Measurements from ENCODE around the gene MAOB. TPM values are rescaled to one million over a fixed set of nuclear protein-coding genes. Genes with fewer than 3 reads are reported as not detected.
"Not testable (repeated sequence)": the region's sequence is repeated elsewhere in the genome, so short reads cannot be mapped to it uniquely, and the experiment has no call there.

The MAOB gene
- total RNA-seq, 1 experiment from 2014 or later = 0.30 TPM

GRCh38 chrX:43735957-43736356 lies 146.3 kb downstream of the MAOB start:
- no peak overlapping the region for H3K4me3 ChIP-seq
- no peaks in the 10 kb centered on the region for H3K9me3 ChIP-seq
- DNase-seq = no peak
- H3K27me3 ChIP-seq = no peaks in the 10 kb centered on the region
- H3K36me3 ChIP-seq = no peaks in the 10 kb centered on the region

GRCh38 chrX:43735534-43735933 lies 146.7 kb downstream of the MAOB start:
- no peaks in the 10 kb centered on the region for H3K36me3 ChIP-seq
- no peak for DNase-seq
- no peak overlapping the region for H3K4me3 ChIP-seq
- H3K9me3 ChIP-seq = no peaks in the 10 kb centered on the region
- H3K27me3 ChIP-seq = no peaks in the 10 kb centered on the region

DNA sequence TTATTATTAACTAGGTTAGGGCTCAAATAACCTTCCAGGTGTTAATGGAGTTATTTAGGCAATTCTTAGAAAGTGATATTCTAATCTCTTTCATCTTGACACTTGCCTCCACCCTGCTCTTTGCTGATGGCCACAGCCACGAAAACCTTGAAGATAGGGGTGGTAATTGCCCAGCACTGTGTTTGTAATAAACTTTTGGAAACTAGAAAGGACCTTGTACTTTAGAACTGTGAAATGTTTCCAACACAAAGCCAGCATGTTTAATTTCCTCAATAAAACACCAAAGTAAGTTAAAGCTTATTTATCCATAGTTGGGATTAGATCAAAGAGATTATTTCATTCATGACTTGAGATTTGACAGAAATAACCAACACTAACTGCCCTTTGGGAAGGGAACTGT lies 147.8 kb downstream of the MAOB start:
- Histone ChIP-seq H3K9me3 (no peaks in the 10 kb centered on the region), H3K36me3 (no peaks in the 10 kb centered on the region), H3K4me3 (no peak overlapping the region), H3K27me3 (no peaks in the 10 kb centered on the region)
- no peak for DNase-seq

DNA sequence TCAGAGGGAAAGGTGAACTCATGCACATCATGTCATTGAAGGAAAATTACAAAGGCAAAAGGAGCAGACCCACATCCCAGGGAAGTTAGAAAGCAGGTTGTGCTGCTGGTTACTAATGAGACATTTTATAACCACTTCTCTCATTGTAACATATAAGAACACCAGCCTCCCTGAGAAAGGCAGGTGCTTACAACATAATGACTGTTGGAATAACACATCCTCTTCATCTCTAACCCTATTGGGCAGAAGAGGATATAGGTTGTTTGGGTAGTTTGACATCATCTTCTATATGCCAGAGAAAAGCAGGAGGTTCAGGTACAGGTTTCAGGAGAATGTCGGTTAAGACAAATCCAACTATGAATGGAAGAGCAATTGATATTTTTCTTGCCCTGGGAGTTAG lies 148.6 kb downstream of the MAOB start:
- Histone ChIP-seq H3K9me3 (no peaks in the 10 kb centered on the region), H3K27me3 (no peaks in the 10 kb centered on the region), H3K4me3 (no peak overlapping the region), H3K36me3 (no peaks in the 10 kb centered on the region)
- DNase-seq = no peak

DNA sequence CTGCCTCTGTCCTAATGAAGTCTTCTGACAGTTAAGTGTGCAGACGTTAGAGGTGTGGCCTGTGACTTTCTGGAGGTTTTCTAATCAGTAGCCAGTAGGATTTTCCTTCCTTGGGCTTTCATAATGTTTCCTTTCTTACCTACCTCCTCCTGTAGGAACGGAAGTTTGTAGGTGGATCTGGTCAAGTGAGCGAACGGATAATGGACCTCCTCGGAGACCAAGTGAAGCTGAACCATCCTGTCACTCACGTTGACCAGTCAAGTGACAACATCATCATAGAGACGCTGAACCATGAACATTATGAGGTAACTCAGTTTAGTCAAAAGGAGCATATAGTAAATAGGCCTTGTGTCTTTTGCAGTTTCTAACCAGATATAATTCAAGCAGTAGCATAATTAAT lies 151.2 kb downstream of the MAOB start:
- Histone ChIP-seq H3K27me3 (no peaks in the 10 kb centered on the region), H3K4me3 (no peak overlapping the region), H3K9me3 (no peaks in the 10 kb centered on the region), H3K36me3 (no peaks in the 10 kb centered on the region)
- DNase-seq = no peak

GRCh38 chrX:43728966-43729365 lies 153.3 kb downstream of the MAOB start:
- H3K4me3 ChIP-seq = no peak overlapping the region
- H3K9me3 ChIP-seq = no peaks in the 10 kb centered on the region
- H3K36me3 ChIP-seq = no peaks in the 10 kb centered on the region
- no peak for DNase-seq
- H3K27me3 ChIP-seq = no peaks in the 10 kb centered on the region

DNA sequence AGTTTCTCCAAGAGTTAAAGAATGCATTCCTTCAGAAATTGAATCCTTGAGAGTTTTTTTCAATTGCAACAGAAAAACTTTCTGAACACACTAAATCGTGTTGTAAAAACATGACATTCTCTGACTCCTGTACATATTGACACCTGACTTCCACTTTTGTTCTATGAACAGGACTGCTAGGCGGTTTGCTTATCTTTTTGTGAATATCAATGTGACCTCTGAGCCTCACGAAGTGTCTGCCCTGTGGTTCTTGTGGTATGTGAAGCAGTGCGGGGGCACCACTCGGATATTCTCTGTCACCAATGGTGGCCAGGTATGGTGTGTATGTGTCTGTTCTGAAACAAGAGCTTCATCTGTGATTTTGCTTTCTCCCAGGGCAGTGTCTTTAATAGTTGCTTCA lies 154.2 kb downstream of the MAOB start:
- Histone ChIP-seq H3K4me3 (no peak overlapping the region), H3K36me3 (no peaks in the 10 kb centered on the region), H3K27me3 (no peaks in the 10 kb centered on the region), H3K9me3 (no peaks in the 10 kb centered on the region)
- no peak for DNase-seq

- DNase-seq, H3K4me3 ChIP-seq, H3K9me3 ChIP-seq, H3K27me3 ChIP-seq, H3K36me3 ChIP-seq: not testable (repeated sequence)
Measured at GRCh38 chrX:43727254-43727653, 155.0 kb downstream of the MAOB start.

GRCh38 chrX:43725227-43725626 lies 157.0 kb downstream of the MAOB start:
- DNase-seq, H3K9me3 ChIP-seq, H3K27me3 ChIP-seq, H3K36me3 ChIP-seq, H3K4me3 ChIP-seq: not testable (repeated sequence)

DNA sequence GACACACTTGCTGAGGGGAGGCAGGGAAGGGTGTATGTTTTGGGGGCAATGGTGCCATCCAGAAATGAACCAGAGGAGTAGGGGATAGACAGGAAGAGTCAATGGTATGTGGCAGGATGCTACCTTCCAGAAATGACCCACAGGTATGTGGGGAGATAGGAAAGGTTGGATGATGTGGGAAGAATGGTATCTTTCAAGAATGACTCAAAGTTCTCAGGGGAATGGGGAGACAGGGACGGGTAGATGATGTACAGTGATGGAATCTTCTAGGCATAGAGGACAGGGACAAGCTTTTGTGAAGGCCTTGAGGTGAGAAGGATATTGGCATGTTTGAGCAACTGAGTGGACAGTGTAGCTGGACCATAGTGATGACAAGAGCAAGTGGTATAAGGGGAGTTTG lies 161.3 kb downstream of the MAOB start:
- Histone ChIP-seq H3K36me3 (no peaks in the 10 kb centered on the region), H3K27me3 (no peaks in the 10 kb centered on the region), H3K9me3 (no peaks in the 10 kb centered on the region), H3K4me3 (no peak overlapping the region)
- DNase-seq = no peak

- Histone ChIP-seq H3K36me3 (no peaks in the 10 kb centered on the region), H3K9me3 (no peaks in the 10 kb centered on the region), H3K4me3 (no peak overlapping the region), H3K27me3 (no peaks in the 10 kb centered on the region)
- DNase-seq = no peak
Measured at GRCh38 chrX:43720082-43720481, 162.2 kb downstream of the MAOB start.

DNA sequence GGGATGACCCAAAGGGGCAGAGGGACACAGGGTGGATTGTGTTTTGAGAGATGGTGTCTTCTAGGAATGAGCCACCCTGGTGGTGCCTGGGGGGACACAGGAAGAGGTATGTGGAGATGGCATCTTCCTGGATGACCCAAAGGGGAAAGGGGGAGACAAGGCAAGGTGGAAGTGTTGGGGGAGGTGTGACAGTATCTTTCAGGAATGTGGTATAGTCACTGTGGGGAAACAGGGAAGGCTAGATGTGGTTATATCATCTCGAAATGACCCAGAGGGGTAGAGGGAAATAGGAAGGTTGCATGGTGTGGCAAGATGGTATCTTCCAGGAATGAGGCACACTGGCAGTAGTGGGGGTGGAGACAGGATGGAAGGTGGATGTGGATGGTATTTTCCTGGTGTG lies 163.3 kb downstream of the MAOB start:
- Histone ChIP-seq H3K27me3 (no peaks in the 10 kb centered on the region), H3K36me3 (no peaks in the 10 kb centered on the region), H3K9me3 (no peaks in the 10 kb centered on the region), H3K4me3 (no peak overlapping the region)
- DNase-seq = no peak

- H3K9me3 ChIP-seq = no peaks in the 10 kb centered on the region
- H3K36me3 ChIP-seq = no peaks in the 10 kb centered on the region
- no peaks in the 10 kb centered on the region for H3K27me3 ChIP-seq
- H3K4me3 ChIP-seq = no peak overlapping the region
- DNase-seq = no peak
Measured at GRCh38 chrX:43718546-43718945, 163.7 kb downstream of the MAOB start.

GRCh38 chrX:43718081-43718480 lies 164.2 kb downstream of the MAOB start:
- H3K36me3 ChIP-seq = no peaks in the 10 kb centered on the region
- H3K9me3 ChIP-seq = no peaks in the 10 kb centered on the region
- H3K27me3 ChIP-seq = no peaks in the 10 kb centered on the region
- no peak overlapping the region for H3K4me3 ChIP-seq
- no peak for DNase-seq

- no peak for DNase-seq
- H3K27me3 ChIP-seq = no peaks in the 10 kb centered on the region
- H3K36me3 ChIP-seq = no peaks in the 10 kb centered on the region
- no peaks in the 10 kb centered on the region for H3K9me3 ChIP-seq
- no peak overlapping the region for H3K4me3 ChIP-seq
Measured at GRCh38 chrX:43717161-43717560, 165.1 kb downstream of the MAOB start.

DNA sequence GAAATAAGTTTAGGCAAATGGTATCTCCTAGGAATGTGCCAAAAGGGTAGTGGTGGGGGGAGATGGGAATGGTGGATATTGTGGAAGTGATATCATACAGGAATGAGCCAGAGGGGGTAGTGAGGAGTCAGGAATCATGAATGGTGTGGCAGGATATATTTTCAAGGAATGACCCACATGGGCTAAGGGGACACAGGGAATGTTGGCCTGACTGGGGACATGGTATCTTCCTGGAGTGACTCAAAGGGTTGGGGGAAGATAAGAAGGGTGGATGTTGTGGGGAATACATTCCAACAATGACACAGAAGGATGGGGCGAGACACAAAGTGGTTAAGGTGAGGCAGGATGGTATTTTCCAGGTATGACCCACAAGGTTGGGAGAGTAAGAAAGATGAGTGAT lies 165.6 kb downstream of the MAOB start:
- Histone ChIP-seq H3K27me3 (no peaks in the 10 kb centered on the region), H3K9me3 (no peaks in the 10 kb centered on the region), H3K36me3 (no peaks in the 10 kb centered on the region), H3K4me3 (no peak overlapping the region)
- DNase-seq = no peak
